H1 (cell line): Measurements from ENCODE around the gene ATP2B1. TPM values are rescaled to one million over a fixed set of nuclear protein-coding genes. Genes with fewer than 3 reads are reported as not detected.

Experiments used
- CEBPB ChIP-seq: IDR thresholded peaks from 2 replicates; pipeline ENCODE4 v1.6.1; 2012; ENCODE audit warnings: low read depth, low read length
- EGR1 ChIP-seq: IDR thresholded peaks from 2 replicates; pipeline ENCODE4 v1.6.1; 2011; ENCODE audit warnings: low read depth, low read length, borderline replicate concordance
- GABPA ChIP-seq: IDR thresholded peaks from 2 replicates; pipeline ENCODE4 v1.6.1; 2011; ENCODE audit warnings: mild to moderate bottlenecking, low read length, moderate library complexity, borderline replicate concordance; ENCODE audit not compliant: insufficient read depth
- NRF1 ChIP-seq: IDR thresholded peaks from 2 replicates; pipeline ENCODE4 v1.6.1; 2011; ENCODE audit warnings: mild to moderate bottlenecking, low read depth, low read length, improper control_type of control experiment
- POU5F1 ChIP-seq: IDR thresholded peaks from 2 replicates; pipeline ENCODE4 v1.6.1; 2011; ENCODE audit warnings: low read depth, mild to moderate bottlenecking, low read length, moderate library complexity
- SIN3A ChIP-seq, 2 experiments: IDR thresholded peaks in 1 of 2; conservative IDR thresholded peaks in 1 of 2; 2 replicates each; pipeline ENCODE4 v1.6.1; 2011 to 2012; ENCODE audit warnings: low read length in 2 of 2, improper control_type of control experiment in 1 of 2, low read depth in 1 of 2, mild to moderate bottlenecking in 1 of 2
- polyA plus RNA-seq, 7 experiments: library from polyadenylated mRNA; depleted of rRNA in 3 of 7; stranded (reverse) in 5 of 7; unstranded in 2 of 7; fragments of >200 nt in 5 of 7; fragments of 200-250 nt in 2 of 7; gene quantifications; 1 replicate in 5 of 7; 2 replicates in 1 of 7; 4 replicates in 1 of 7; pipeline versions ENCODE4 v1.2.1 to v1.2.3, GENCODE V29; 2011 to 2013; ENCODE audit warnings: missing spikeins in 2 of 7, mixed read lengths in 2 of 7
- total RNA-seq: library from RNA; stranded (reverse); fragmentation: NEBNext Ultra II Directional; extraction: Animal tissue kit (Norgen Biotek cat#: 25700); gene quantifications from 2 replicates; pipeline ENCODE4 v1.2.1, GENCODE V29; 2021
- TF ChIP-seq, protein P1 (sequence below): fragments of 300-600 bp; sonication (generic); IDR thresholded peaks from 2 replicates; pipeline ENCODE4 v1.7.1; 2012; ENCODE audit warnings: low read length, moderate library complexity, mild to moderate bottlenecking, inconsistent platforms; ENCODE audit not compliant: insufficient replicate concordance
- TF ChIP-seq, protein P2 (sequence below): IDR thresholded peaks from 2 replicates; pipeline ENCODE4 v1.6.1; 2012; ENCODE audit warnings: inconsistent platforms

ATP2B1 gene
- total and polyA plus RNA-seq, 2 of the 8 experiments (the other 6 are each of a cell fraction or from before 2014, with no cell fraction given) = 4.3 to 32.0 TPM

DNA sequence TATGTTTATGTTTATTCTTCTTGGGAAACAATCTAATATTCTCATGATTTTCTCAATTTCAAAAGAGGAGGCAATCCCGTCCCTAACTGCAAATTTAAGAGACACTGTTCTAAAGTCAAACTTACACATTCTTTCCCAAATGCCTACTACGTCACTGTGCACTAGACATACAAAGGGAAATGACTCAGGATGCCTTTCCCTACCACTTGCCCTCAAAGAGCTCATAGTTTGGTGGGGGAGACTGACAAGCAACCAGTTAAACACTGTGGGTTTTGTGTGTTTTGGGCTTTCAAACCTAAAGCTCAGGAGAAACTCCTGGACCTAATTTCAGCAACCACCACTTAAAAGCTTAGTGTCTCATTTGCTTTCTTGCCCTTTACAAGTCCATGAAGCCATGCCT lies 58.4 kb downstream of the ATP2B1 start (continued):
- TF ChIP-seq, protein P1, sequence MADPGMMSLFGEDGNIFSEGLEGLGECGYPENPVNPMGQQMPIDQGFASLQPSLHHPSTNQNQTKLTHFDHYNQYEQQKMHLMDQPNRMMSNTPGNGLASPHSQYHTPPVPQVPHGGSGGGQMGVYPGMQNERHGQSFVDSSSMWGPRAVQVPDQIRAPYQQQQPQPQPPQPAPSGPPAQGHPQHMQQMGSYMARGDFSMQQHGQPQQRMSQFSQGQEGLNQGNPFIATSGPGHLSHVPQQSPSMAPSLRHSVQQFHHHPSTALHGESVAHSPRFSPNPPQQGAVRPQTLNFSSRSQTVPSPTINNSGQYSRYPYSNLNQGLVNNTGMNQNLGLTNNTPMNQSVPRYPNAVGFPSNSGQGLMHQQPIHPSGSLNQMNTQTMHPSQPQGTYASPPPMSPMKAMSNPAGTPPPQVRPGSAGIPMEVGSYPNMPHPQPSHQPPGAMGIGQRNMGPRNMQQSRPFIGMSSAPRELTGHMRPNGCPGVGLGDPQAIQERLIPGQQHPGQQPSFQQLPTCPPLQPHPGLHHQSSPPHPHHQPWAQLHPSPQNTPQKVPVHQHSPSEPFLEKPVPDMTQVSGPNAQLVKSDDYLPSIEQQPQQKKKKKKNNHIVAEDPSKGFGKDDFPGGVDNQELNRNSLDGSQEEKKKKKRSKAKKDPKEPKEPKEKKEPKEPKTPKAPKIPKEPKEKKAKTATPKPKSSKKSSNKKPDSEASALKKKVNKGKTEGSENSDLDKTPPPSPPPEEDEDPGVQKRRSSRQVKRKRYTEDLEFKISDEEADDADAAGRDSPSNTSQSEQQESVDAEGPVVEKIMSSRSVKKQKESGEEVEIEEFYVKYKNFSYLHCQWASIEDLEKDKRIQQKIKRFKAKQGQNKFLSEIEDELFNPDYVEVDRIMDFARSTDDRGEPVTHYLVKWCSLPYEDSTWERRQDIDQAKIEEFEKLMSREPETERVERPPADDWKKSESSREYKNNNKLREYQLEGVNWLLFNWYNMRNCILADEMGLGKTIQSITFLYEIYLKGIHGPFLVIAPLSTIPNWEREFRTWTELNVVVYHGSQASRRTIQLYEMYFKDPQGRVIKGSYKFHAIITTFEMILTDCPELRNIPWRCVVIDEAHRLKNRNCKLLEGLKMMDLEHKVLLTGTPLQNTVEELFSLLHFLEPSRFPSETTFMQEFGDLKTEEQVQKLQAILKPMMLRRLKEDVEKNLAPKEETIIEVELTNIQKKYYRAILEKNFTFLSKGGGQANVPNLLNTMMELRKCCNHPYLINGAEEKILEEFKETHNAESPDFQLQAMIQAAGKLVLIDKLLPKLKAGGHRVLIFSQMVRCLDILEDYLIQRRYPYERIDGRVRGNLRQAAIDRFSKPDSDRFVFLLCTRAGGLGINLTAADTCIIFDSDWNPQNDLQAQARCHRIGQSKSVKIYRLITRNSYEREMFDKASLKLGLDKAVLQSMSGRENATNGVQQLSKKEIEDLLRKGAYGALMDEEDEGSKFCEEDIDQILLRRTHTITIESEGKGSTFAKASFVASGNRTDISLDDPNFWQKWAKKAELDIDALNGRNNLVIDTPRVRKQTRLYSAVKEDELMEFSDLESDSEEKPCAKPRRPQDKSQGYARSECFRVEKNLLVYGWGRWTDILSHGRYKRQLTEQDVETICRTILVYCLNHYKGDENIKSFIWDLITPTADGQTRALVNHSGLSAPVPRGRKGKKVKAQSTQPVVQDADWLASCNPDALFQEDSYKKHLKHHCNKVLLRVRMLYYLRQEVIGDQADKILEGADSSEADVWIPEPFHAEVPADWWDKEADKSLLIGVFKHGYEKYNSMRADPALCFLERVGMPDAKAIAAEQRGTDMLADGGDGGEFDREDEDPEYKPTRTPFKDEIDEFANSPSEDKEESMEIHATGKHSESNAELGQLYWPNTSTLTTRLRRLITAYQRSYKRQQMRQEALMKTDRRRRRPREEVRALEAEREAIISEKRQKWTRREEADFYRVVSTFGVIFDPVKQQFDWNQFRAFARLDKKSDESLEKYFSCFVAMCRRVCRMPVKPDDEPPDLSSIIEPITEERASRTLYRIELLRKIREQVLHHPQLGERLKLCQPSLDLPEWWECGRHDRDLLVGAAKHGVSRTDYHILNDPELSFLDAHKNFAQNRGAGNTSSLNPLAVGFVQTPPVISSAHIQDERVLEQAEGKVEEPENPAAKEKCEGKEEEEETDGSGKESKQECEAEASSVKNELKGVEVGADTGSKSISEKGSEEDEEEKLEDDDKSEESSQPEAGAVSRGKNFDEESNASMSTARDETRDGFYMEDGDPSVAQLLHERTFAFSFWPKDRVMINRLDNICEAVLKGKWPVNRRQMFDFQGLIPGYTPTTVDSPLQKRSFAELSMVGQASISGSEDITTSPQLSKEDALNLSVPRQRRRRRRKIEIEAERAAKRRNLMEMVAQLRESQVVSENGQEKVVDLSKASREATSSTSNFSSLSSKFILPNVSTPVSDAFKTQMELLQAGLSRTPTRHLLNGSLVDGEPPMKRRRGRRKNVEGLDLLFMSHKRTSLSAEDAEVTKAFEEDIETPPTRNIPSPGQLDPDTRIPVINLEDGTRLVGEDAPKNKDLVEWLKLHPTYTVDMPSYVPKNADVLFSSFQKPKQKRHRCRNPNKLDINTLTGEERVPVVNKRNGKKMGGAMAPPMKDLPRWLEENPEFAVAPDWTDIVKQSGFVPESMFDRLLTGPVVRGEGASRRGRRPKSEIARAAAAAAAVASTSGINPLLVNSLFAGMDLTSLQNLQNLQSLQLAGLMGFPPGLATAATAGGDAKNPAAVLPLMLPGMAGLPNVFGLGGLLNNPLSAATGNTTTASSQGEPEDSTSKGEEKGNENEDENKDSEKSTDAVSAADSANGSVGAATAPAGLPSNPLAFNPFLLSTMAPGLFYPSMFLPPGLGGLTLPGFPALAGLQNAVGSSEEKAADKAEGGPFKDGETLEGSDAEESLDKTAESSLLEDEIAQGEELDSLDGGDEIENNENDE = no peak
- TF ChIP-seq CEBPB (no peak), EGR1 (no peak), POU5F1 (no peak), SIN3A (conservative IDR thresholded peaks at IDR 0.05 in 1 of 2, IDR thresholded peaks at IDR 0.05 in 1 of 2; ENCODE audit: low read depth in 1 of 2, low read length in 2 of 2) (no peak), NRF1 (no peak), GABPA (no peak)
- TF ChIP-seq, protein P2, sequence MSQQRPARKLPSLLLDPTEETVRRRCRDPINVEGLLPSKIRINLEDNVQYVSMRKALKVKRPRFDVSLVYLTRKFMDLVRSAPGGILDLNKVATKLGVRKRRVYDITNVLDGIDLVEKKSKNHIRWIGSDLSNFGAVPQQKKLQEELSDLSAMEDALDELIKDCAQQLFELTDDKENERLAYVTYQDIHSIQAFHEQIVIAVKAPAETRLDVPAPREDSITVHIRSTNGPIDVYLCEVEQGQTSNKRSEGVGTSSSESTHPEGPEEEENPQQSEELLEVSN = no peak
